Cerebellar nuclear complex (tissue), 1 donor: Measurements from ENCODE around the gene VASH2.

Source experiments
- DNase-seq, 2 experiments: peaks; one replicate each; lab custom pipeline; 2025; lab: John Stamatoyannopoulos, UW

The VASH2 gene

DNA sequence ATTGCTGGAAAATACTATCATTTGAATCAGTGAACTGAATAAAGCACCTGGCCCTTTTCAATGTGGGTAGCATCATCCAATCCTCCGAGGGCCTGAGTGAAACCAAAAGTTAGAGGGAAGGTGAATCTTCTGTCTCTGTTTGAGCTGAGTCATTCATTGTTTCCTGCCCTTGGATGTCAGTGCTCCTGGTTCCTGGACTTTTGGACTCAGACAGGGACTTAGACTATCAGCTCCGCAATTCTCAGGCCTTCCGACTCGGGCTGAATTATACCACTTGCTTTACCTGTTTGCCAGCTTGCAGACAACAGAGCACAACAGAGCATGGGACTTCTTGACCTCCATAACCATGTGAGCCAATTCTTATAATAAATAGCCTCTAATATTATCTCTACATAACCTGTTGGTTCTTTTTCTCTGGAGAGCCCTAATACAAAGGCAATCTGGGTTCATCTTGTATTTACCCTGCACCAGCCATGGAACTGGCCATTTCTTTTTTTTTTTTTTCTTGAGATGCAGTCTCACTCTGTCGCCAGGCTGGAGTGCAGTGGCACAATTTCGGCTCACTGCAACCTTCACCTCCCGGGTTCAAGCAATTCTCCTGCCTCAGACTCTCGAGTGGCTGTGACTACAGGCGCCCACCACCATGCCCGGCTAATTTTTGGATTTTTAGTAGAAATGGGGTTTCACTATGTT, 19.2 kb upstream of the VASH2 start:
- no peak for DNase-seq

DNA sequence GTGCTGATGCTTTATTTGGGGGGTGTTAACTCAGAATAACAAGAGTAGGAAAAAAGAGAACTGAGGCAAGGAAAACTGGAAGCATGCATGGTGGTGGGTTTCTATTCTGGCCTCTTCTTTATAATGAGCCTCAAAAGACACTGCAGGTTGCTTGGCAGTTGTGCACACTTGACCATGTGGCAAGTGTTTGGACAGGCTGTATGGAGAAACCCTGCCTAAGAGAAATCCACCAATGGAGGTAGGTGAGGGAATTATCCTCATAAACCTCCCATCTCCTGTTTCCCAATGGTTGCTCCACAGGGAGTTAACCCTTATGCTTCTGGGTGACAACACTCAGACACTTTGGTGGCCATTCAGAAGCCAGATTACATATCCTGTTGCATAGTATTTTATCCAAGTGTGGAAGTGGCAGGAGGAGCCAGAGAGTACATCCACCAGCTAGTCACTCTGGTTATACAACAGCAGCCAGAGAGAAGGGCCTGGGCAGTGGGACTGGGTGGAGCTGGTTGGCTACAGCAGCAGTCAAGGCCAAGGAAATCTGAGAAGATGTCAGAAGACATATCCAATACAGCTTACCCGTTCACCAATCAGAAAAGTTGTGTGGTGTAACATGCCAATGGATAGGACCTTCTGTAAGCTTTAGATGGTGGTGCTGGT, 16.4 kb upstream of the VASH2 start:
- no peak for DNase-seq

DNA sequence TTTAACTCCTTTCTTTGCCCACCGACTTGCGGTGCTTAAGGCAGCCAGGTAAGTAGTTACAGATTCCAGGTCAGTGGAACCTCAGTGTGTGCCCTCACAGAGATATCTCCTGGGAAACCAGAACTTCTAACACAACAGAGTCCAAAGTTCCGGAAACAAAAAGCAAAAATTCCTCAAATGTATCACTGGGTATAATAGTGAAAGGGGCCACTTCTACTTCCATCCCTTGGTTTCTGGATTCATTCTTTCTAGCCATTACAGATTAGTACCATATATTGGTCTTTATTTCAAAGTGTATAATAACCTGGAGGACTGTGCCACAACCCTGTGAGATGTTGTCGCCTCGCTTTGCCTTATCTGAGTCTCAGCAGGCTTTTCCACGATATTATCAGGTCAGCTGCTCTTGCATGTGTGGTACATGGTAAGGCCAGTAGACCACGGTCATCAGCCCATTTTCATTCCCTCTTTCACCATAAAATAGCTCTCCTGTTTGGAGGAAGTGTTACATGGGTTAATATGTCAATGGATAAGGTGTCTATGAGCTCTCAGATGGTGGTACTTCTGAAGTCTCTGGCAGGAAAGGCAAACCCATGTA, 14.9 kb upstream of the VASH2 start:
- no peak for DNase-seq

DNA sequence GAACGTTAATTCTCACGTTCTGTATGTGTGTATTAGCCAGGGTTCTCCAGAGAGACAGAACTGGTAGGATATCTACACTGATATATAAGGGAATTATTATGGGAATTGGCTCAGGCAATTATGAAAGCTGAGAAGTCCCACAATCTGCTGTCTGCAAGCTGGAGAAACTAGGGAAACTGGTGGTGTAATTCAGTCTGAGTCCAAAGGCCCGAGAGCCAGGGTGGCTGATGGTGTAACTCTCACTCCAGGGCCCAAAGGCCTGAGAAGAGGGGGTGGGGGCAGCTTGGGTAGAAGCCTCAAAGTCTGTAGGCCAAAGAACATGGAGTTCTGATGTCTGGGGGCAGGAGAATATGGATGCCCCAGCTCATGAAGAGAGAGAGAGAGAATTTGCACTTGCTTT, 13.3 kb upstream of the VASH2 start:
- DNase-seq, result no peak

DNA sequence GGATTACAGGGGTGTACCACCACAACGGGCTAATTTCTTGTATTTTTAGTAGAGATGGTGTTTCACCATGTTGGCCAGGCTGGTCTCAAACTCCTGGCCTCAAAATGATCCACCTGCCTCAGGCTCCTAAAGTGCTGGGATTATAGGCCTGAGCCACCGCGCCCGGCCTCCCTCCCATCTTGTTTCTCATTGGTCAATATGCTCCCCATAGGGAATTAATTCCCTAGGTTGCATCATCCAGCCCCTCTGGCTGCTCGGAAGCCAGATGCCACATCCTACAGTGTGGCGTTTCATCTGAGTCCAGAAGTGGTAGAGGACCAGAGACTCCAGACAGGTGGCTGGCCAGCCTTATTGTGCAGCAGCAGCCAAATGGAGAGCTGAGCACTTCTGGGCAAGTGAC, 11.5 kb upstream of the VASH2 start:
- DNase-seq, result no peak

DNA sequence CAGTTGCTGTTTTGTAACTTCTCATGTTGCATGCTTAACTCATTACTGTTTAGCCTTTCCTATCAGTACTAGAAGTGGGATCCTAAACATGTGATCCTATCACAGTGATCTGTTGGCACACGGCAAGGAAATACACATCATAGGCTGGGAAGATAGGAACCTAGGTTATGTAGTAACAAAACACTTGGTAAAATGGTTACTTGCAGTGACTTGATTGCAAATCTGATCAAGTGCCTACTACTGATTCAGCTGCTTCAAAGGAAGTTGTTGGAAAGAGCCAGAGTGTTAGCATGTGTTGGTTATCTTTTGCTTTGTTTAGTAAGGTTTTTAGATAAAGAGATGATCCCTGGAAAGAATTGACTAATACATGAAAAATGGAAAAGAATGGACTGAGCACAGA, 8.9 kb upstream of the VASH2 start:
- DNase-seq, result no peak

DNA sequence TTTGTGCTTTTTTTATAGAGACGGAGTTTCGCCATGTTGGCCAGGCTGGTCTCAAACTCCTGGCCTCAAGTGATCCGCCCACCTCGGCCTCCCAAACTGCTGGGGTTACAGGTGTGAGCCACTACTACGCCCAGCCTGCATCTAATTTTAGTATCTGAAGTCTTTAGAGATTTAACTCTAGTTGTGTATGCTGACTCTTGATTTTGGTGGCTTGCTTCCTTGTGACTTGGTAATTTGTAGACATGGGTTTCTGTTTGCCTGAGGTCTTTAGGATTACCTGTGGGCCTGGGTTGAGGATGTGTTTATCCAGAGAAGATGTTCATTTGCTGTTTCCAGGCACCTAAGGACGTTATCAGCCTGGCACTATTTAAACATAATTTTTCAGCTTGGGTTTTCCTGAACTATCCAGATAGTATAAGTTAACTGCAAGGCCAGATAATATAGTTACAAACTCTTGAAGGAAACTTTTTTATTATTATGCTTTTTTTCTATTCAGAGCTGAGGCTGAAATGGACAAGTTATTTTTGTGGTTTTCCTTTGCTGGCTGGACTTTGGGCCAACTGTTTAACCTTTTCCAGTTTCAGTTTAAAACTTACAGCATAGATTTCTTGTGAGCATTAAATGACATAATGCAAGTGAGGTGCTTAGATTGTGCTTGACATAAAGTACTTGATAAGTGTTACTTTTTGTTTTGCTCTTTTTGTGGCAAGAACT, 7.5 kb upstream of the VASH2 start:
- DNase-seq, result no peak

DNA sequence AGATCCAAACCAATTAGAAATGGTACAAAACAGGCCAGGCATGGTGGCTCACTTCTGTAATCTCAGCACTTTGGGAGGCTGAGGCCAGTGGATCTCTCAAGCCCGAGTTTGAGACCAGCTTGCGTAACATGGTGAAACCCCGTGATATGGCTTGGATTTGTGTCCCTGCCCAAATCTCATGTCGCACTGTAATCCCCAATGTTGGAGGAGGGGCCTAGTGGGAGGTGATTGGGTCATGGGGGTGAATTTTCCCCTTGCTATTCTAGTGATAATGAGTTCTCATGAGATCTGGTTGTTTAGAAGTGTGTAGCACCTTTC, 7.0 kb upstream of the VASH2 start:
- DNase-seq, result no peak

DNA sequence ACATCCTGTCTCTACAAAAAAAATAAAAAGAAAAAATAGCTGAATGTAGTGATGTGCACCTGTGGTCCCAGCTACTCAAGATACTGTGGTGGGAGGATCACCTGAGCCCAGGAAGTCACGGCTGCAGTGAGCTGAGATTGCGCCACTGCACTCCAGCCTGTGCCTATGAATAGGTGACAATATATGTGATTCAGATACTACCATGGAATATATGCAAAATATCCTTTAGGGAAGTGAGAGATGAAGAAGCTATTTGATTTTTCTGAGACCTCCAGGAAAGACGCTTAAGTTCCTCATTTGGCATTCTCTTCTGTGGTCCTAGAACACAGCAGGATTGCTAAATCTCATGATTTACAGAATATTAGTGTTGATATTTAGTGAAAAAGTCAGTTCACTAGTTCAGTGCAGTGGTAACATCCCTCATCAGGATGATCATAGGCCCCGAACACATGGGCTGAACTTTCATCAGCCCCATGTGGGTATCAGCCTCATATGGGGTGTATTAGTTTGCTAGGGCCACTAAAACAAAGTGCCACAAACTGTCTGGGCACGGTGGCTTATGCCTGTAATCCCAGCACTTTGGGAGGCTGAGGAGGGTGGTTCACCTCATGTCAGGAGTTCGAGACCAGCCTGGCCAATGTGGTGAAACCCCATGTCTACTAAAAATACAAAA, 6.0 kb upstream of the VASH2 start:
- no peak for DNase-seq

DNA sequence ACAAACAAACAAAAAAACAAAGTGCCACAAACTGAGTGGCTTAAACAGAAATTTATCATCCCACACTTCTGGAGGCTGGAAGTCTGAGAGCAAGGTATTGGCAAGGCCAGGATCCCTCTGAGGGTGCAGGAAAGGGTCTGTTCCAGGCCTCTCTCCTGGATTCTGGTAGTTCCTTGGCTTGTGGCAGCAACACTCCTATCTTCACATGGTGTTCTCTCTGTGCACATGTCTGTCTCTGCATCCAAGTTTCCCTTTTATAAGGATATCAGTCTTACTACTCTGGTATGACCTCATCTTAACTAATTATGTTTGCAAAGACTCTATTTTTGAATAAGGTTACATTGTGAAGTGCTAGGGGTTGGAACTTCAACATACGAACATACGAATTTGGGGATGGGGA, 5.3 kb upstream of the VASH2 start:
- DNase-seq, result no peak

DNA sequence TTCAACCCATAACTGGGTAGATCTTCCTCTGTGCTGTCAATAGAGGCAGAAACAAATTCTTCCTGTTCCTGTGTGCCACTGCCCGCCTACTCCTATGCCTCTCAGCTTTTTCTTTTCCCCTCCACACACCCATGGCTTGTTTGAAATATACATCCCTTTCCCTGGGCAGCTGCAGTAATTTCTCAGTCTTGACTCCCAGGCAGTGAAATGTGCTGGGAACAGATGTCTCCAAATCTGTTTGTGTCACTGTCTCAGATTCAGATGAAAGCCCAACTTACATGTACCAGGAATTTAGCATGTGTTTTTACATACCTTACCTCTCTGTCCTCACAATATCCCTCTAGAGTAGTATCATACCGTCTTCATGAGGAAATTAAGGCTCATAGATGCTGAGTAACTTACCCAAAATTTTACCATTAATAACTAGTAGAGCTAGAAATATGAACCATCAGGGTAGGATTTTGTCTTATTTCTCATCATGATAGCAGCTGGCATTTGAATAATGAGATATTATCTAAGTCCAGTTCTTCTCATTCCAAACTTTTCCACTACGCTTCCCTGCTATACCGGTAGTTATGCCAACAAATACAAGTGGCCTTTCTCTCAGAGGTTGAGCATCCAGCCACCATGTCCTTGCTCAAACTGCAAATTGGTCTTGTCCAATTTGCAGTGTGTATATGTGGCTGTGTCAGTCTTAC, 4.7 kb upstream of the VASH2 start:
- DNase-seq, result no peak

DNA sequence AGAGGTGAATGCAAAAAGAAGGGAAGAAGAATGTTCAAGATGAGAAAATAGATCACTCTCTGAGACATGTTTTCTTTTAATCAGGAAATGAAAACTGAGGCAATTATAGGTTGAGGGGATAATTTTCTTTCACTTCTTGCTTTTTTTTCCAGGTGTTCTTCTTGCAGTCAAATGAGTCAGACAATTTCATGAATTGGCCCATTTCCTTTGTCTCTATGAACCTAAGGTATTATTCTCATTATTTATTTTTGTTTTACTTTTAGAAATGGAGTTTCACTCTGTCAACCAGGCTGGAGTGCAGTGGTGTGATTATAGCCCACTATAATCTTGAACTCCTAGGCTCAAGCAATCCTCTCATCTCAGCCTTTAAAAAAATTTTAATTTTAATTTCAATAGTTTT, 3.5 kb upstream of the VASH2 start:
- no peak for DNase-seq

DNA sequence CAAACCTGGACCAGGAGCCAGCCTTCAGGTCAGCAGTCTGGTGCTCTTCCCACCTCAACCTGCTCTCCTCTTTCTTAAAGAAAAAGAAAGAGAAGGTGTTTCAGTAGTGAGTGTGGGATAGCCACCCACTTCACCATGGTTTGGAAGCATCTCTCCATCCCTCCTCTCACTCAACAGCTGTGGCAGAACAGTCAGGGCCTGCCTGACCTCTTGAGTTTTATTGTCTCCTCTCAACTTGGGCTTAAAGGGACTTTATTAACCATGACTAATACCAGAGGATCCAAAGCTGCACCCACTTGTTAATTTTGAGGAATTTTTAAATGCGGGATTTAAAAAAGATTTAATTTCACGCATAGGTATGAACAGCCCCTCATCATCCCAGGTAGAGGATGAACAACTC, 570 bp upstream of the VASH2 start:
- no peak for DNase-seq

DNA sequence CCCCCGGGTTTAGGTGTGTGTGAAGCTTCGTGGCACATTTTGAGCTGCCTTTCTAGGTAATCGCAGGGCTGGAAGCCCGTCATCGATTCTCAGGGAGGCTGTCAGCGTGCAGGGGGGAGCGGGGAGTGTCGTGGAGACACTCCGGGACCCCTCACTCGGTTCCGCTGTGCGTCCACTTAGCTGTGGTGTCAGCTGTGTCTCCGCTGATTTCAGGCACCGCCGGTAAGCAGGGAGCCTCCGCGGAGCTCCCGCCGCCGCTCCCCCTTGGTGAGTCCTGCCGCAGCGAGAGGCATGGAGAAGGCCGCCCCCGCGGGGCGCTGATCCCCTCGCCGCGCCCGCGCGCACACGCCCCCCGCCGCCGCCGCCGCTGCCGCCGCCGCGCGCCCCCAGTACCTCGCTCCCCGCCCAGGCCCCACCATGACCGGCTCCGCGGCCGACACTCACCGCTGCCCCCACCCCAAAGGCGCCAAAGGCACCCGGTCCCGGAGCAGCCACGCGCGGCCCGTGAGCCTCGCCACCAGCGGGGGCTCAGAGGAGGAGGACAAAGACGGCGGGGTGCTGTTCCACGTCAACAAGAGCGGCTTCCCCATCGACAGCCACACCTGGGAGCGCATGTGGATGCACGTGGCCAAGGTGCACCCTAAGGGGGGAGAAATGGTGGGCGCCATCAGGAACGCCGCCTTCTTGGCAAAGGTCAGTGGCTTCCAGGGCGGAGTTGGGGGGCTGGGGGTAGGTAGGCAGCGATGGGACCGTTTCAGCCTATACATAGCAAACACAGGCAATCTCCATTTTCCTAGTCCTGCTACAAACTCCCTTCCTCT, 995 bp downstream of the VASH2 start:
- no peak for DNase-seq

DNA sequence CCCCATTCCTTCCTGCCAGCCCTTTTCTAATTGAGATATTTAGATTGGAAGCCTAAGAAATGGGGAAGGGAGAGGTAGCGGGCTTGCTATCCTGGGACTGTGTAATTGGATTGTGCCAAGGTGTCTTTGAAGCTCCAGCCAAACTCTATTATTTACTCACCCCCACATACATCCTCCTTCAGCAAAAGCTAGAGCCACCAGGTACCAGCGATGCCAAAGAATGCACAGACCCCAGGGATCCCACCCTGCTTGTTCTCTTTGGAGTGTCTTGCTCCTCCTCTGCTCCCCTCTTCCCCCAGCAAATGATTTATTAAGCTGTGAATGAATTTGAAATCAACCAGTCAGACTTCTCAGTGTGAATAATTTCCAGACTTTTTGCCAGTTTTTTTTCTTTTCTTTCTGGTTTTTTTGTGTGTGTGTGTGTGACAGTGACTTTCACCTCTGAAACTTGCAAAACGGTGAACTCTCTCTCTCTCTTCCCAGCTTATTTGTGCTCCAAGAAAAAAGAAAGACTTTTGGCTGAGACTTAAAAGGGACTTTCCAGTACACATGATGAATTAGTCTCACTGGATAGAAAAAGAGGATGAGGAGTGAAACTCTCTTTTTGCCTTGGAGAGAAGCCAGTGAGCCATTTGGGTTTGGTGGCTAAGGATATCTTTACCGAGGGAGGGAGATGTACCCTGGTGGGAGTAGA, 1.8 kb downstream of the VASH2 start:
- no peak for DNase-seq

DNA sequence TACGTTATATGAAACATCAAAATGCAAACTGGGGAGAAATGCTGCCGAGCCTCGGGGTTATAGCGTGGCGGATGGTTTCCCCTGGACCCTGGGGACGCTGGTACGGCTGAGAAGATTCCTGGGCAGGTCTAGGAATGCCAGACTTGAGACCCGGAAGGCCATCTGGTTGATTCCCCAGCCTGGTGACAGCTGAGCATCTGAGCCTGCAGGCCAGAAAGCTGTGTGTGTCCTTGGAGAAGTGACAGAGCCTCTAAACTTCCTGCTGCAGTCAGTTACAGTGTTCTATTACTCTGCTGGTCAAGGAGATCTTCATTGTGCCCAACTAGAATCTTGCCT, 2.3 kb downstream of the VASH2 start:
- peak in 1 of 2 experiments; percentile 13 for DNase-seq

DNA sequence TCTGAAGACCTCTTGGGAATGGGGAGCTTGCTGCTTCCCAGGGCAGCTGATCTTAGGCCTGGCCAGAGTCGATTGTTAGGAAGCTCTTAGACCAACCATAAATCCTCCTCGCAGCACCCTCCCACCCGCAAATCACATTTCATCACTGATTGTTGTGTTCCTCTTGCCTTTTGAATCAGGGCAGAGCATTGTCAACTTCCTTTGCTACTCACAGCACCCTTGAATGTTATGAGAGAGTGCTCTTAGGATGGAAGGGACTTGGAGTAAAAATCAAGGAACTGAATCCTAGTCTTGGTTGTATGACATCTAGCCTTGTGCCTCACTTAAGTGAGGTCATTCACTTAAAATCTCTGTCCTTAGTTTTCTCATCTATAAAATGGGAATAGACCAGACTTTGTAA, 3.0 kb downstream of the VASH2 start:
- no peak for DNase-seq

DNA sequence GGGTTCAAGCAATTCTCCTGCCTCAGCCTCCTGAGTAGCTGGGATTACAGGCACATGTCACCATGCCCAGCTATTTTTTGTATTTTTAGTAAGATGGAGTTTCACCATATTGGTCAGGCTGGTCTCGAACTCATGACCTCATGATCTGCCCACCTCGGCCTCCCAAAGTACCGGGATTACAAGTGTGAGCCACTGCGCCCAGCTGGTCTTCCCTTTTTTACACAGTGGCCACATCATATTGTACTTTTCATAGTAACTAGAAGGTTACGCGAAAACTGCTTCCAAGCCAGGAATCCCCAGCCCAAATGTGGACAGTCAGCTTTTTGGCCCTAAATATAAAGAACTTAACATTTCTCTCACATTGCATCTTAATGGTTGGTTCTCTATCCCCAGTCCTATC, 4.2 kb downstream of the VASH2 start:
- no peak for DNase-seq

DNA sequence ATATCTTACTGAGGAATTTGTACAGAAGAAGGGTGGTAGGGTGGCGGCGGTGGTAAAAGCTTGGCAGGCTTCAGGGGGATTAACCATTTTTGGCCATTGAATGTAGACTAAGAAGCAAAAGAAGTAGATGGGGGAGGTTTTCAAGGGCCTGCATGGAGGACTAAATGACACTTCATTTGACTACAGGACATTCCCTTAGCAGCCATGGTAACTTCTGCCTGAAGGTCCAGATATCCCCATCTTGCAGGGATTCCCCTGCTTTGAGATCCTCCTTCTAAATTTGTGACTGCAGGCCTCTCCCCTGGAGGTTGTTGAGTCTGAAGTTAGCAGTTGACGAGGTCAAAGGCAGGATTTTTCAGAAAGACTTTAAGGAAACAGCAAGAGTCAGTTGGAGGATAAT, 4.8 kb downstream of the VASH2 start:
- no peak for DNase-seq

DNA sequence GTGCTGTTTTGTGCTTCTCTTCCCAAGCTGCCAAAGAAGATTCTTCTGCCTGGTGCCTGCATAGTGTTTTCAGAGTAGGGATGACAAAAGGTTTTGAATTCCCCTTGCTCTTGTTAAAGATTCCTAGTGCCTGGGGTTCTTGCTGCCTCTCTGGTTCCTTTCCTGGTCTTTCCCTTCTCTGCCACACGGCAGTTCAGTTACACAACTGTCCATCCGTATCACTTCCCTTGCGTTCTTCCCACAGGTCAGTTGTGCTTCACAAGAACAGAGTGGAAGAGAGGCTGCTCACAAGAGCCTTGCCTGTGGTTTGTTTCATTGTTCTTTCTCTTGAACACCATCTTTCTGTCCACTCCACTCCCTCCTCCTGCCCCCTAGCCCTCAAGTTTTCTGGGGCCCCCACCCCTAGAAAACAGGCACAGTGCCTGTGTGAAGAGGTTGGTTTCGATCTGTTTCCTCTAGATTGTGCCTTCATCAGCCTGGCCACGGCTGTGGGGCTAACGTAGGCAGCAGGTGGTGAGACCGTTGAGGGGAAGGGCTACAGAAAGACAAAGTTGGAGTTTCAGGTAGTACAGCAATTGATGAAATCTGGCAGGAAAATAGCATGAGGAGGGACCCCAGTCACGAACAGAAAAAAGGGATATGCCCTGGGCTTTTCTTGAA, 5.8 kb downstream of the VASH2 start:
- DNase-seq, result no peak
